ENCODE measurements around the gene EFNB1. TPM values are rescaled to one million over a fixed set of nuclear protein-coding genes. Genes with fewer than 3 reads are reported as not detected.

EFNB1 gene
- total RNA-seq, 4 donors from 2014 or later, result 17.5 to 36.0 (median 28.5) TPM

- no peaks in the 10 kb centered on the region for H3K9me3 ChIP-seq
- TF ChIP-seq POLR2A (IDR thresholded peaks at IDR 0.05) (no peak), POLR2AphosphoS5 (IDR thresholded peaks at IDR 0.05) (no peak), CTCF (IDR thresholded peaks at IDR 0.05) (no peak), EP300 (IDR thresholded peaks at IDR 0.05) (no peak)
- peaks cover 0 to 5% of the 10 kb centered on the region in 2 donors for H3K36me3 ChIP-seq
- H3K4me3 ChIP-seq, result no peak overlapping the region
- 64 to 81% methylated on average over 5 to 6 of the region's 8 CpGs for WGBS, 2 donors (ENCODE audit: low coverage in 1 of 2)
- ATAC-seq, result no peak
- H3K27me3 ChIP-seq, result no peaks in the 10 kb centered on the region
- no peaks in the 10 kb centered on the region for H3K4me1 ChIP-seq
- no peak overlapping the region for H3K27ac ChIP-seq
Measured at GRCh38 chrX:68848189-68848940, 19.5 kb downstream of the EFNB1 start.

- TF ChIP-seq EP300 (IDR thresholded peaks at IDR 0.05) (no peak), CTCF (IDR thresholded peaks at IDR 0.05) (no peak), POLR2A (IDR thresholded peaks at IDR 0.05) (no peak), POLR2AphosphoS5 (IDR thresholded peaks at IDR 0.05) (no peak)
- H3K4me3 ChIP-seq, result no peak overlapping the region
- no peaks in the 10 kb centered on the region for H3K27me3 ChIP-seq
- H3K27ac ChIP-seq, result no peak overlapping the region
- H3K9me3 ChIP-seq, result no peaks in the 10 kb centered on the region
- 53% methylated on average over 2 of the region's 8 CpGs; no CpG with 5 or more reads in 1 of the 2 donors for WGBS, 2 donors (ENCODE audit: low coverage in 1 of 2)
- H3K36me3 ChIP-seq, result no peaks in the 10 kb centered on the region
- no peaks in the 10 kb centered on the region for H3K4me1 ChIP-seq
- no peak for ATAC-seq
Measured at GRCh38 chrX:68851082-68851481, 22.3 kb downstream of the EFNB1 start.

GRCh38 chrX:68852046-68852445 lies 23.2 kb downstream of the EFNB1 start:
- ATAC-seq, result no peak
- Histone ChIP-seq H3K27ac (no peak overlapping the region), H3K4me3 (no peak overlapping the region), H3K36me3 (no peaks in the 10 kb centered on the region), H3K27me3 (no peaks in the 10 kb centered on the region), H3K9me3 (no peaks in the 10 kb centered on the region), H3K4me1 (no peaks in the 10 kb centered on the region)
- WGBS, 2 donors (ENCODE audit: low coverage in 1 of 2), result 40% methylated on average over 1 of the region's 3 CpGs; no CpG with 5 or more reads in 1 of the 2 donors
- TF ChIP-seq POLR2AphosphoS5 (IDR thresholded peaks at IDR 0.05), result no peak
- no peak for TF ChIP-seq POLR2A (IDR thresholded peaks at IDR 0.05)
- TF ChIP-seq CTCF (IDR thresholded peaks at IDR 0.05), result no peak
- no peak for TF ChIP-seq EP300 (IDR thresholded peaks at IDR 0.05)

- no peak for ATAC-seq
- Histone ChIP-seq H3K4me3 (no peak overlapping the region), H3K36me3 (no peaks in the 10 kb centered on the region), H3K4me1 (no peaks in the 10 kb centered on the region), H3K27me3 (no peaks in the 10 kb centered on the region), H3K9me3 (no peaks in the 10 kb centered on the region), H3K27ac (no peak overlapping the region)
- TF ChIP-seq POLR2AphosphoS5 (IDR thresholded peaks at IDR 0.05) (no peak), POLR2A (IDR thresholded peaks at IDR 0.05) (no peak), EP300 (IDR thresholded peaks at IDR 0.05) (no peak), CTCF (IDR thresholded peaks at IDR 0.05) (no peak)
- 60% methylated on average over 3 of the region's 4 CpGs; no CpG with 5 or more reads in 1 of the 2 donors for WGBS, 2 donors (ENCODE audit: low coverage in 1 of 2)
Measured at GRCh38 chrX:68853665-68854251, 24.9 kb downstream of the EFNB1 start.

GRCh38 chrX:68865300-68865699 lies 36.5 kb downstream of the EFNB1 start:
- no peaks in the 10 kb centered on the region for H3K9me3 ChIP-seq
- WGBS, 2 donors (ENCODE audit: low coverage in 1 of 2), result 100% methylated on average over 1 of the region's 2 CpGs
- H3K27me3 ChIP-seq, result no peaks in the 10 kb centered on the region
- no peaks in the 10 kb centered on the region for H3K4me1 ChIP-seq
- H3K27ac ChIP-seq, result no peak overlapping the region
- no peak for TF ChIP-seq CTCF (IDR thresholded peaks at IDR 0.05)
- TF ChIP-seq EP300 (IDR thresholded peaks at IDR 0.05), result no peak
- TF ChIP-seq POLR2AphosphoS5 (IDR thresholded peaks at IDR 0.05), result no peak
- no peak for TF ChIP-seq POLR2A (IDR thresholded peaks at IDR 0.05)
- ATAC-seq, result no peak
- no peaks in the 10 kb centered on the region for H3K36me3 ChIP-seq
- H3K4me3 ChIP-seq, result no peak overlapping the region

Measured in gastroesophageal sphincter (tissue), 4 donors.